ENCODE results near the gene PDE7B. TPM values are rescaled to one million over a fixed set of nuclear protein-coding genes. Genes with fewer than 3 reads are reported as not detected.

The PDE7B gene
- total RNA-seq, 1 experiment from 2014 or later, result 0.03 TPM

DNA sequence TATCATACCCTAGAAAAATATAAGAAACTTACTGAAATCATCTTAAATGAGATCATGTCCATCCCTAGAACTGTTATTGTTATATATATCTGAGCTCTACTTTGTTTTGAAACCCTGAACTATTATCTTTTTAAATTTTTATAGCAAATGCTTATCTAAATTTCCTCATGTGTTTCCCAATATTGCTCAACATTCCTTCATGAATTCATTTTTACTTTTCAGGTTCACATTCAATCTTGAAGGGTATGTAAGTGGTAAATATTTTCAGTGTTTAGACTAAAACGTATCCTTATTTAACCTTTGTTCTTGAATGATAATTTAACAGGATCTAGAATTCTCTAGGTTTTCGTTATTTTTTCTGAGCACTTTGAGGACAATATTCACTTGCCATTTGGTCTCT lies 23.9 kb downstream of the PDE7B start:
- ATAC-seq, result no peak
- no peaks in the 10 kb centered on the region for H3K9me3 ChIP-seq (ENCODE audit: control insufficient read depth, insufficient read depth, low read depth, low read length)
- H3K27me3 ChIP-seq (ENCODE audit: control insufficient read depth, insufficient read depth, low read length), result no peaks in the 10 kb centered on the region
- ChIA-PET CTCF (no interaction called here), POLR2A (no interaction called here)
- BruUV-seq (replicated peaks), result no TSS peak
- no peaks in the 10 kb centered on the region; the same call in none of the 2 replicates for H3K4me1 ChIP-seq (ENCODE audit: control insufficient read depth, insufficient read depth, low read length)
- H3K36me3 ChIP-seq (ENCODE audit: control insufficient read depth, insufficient read depth, low read length), result no peaks in the 10 kb centered on the region
- TF ChIP-seq SIN3A (IDR thresholded peaks at IDR 0.05; ENCODE audit: borderline replicate concordance, insufficient read depth, low read depth, low read length), result no peak
- TF ChIP-seq POLR2AphosphoS5 (IDR thresholded peaks at IDR 0.05; ENCODE audit: low read depth, low read length), result no peak
- TF ChIP-seq TCF7L2 (IDR thresholded peaks at IDR 0.05; ENCODE audit: low read depth, low read length), result no peak
- no peak overlapping the region for H3K27ac ChIP-seq (ENCODE audit: low read length)
- H3K4me3 ChIP-seq (ENCODE audit: low read depth in 2 of 2, low read length in 2 of 2), result no peak overlapping the region
- no peak for DNase-seq (ENCODE audit: low read depth, low spot score)
- in situ Hi-C loops (cut with HindIII; ENCODE audit: low pct_unique_long_range_greater_than_20kb, low sequenced_read_pairs), result no loop called here
- intact Hi-C loops (cut with micrococcal nuclease; ENCODE audit: unreplicated experiment), result no loop called here

DNA sequence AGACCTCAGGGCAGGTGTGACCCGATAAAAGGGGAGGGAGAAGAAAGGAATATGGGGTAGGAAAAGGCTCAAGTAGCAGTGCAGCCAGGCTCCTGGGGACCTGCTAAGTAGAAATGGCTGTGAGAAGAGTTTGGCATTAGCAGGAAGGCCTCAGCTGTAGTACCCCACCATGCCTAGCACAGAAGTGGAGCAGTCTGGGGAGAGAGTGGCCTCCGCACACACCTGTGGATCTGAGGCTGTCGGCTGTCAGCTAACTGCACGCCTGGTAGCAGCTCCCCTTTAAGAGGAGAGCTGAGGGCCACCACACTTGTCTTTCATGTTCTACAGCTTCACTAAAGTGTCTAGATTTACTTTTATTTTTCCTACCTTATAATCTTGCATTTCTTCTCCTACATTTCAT lies 24.6 kb downstream of the PDE7B start:
- Histone ChIP-seq H3K36me3 (ENCODE audit: control insufficient read depth, insufficient read depth, low read length) (no peaks in the 10 kb centered on the region), H3K4me3 (ENCODE audit: low read depth in 2 of 2, low read length in 2 of 2) (no peak overlapping the region), H3K9me3 (ENCODE audit: control insufficient read depth, insufficient read depth, low read depth, low read length) (no peaks in the 10 kb centered on the region), H3K27me3 (ENCODE audit: control insufficient read depth, insufficient read depth, low read length) (no peaks in the 10 kb centered on the region), H3K27ac (ENCODE audit: low read length) (no peak overlapping the region), H3K4me1 (ENCODE audit: control insufficient read depth, insufficient read depth, low read length) (no peaks in the 10 kb centered on the region; the same call in none of the 2 replicates)
- CTCF ChIA-PET, result no interaction called here
- in situ Hi-C loops (cut with HindIII; ENCODE audit: low pct_unique_long_range_greater_than_20kb, low sequenced_read_pairs), result no loop called here
- intact Hi-C loops (cut with micrococcal nuclease; ENCODE audit: unreplicated experiment), result no loop called here
- POLR2A ChIA-PET, result no interaction called here
- TF ChIP-seq SIN3A (IDR thresholded peaks at IDR 0.05; ENCODE audit: borderline replicate concordance, insufficient read depth, low read depth, low read length) (no peak), TCF7L2 (IDR thresholded peaks at IDR 0.05; ENCODE audit: low read depth, low read length) (no peak), POLR2AphosphoS5 (IDR thresholded peaks at IDR 0.05; ENCODE audit: low read depth, low read length) (no peak)
- TF ChIP-seq, protein P1, sequence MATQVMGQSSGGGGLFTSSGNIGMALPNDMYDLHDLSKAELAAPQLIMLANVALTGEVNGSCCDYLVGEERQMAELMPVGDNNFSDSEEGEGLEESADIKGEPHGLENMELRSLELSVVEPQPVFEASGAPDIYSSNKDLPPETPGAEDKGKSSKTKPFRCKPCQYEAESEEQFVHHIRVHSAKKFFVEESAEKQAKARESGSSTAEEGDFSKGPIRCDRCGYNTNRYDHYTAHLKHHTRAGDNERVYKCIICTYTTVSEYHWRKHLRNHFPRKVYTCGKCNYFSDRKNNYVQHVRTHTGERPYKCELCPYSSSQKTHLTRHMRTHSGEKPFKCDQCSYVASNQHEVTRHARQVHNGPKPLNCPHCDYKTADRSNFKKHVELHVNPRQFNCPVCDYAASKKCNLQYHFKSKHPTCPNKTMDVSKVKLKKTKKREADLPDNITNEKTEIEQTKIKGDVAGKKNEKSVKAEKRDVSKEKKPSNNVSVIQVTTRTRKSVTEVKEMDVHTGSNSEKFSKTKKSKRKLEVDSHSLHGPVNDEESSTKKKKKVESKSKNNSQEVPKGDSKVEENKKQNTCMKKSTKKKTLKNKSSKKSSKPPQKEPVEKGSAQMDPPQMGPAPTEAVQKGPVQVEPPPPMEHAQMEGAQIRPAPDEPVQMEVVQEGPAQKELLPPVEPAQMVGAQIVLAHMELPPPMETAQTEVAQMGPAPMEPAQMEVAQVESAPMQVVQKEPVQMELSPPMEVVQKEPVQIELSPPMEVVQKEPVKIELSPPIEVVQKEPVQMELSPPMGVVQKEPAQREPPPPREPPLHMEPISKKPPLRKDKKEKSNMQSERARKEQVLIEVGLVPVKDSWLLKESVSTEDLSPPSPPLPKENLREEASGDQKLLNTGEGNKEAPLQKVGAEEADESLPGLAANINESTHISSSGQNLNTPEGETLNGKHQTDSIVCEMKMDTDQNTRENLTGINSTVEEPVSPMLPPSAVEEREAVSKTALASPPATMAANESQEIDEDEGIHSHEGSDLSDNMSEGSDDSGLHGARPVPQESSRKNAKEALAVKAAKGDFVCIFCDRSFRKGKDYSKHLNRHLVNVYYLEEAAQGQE (IDR thresholded peaks at IDR 0.05; ENCODE audit: insufficient read depth in 1 of 2, low read depth in 2 of 2, low read length in 1 of 2), result no peak
- TF ChIP-seq, protein P2, sequence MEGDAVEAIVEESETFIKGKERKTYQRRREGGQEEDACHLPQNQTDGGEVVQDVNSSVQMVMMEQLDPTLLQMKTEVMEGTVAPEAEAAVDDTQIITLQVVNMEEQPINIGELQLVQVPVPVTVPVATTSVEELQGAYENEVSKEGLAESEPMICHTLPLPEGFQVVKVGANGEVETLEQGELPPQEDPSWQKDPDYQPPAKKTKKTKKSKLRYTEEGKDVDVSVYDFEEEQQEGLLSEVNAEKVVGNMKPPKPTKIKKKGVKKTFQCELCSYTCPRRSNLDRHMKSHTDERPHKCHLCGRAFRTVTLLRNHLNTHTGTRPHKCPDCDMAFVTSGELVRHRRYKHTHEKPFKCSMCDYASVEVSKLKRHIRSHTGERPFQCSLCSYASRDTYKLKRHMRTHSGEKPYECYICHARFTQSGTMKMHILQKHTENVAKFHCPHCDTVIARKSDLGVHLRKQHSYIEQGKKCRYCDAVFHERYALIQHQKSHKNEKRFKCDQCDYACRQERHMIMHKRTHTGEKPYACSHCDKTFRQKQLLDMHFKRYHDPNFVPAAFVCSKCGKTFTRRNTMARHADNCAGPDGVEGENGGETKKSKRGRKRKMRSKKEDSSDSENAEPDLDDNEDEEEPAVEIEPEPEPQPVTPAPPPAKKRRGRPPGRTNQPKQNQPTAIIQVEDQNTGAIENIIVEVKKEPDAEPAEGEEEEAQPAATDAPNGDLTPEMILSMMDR (IDR thresholded peaks at IDR 0.05), result no peak
- ATAC-seq, result no peak
- no TSS peak for BruUV-seq (replicated peaks)
- no peak for DNase-seq (ENCODE audit: low read depth, low spot score)

DNA sequence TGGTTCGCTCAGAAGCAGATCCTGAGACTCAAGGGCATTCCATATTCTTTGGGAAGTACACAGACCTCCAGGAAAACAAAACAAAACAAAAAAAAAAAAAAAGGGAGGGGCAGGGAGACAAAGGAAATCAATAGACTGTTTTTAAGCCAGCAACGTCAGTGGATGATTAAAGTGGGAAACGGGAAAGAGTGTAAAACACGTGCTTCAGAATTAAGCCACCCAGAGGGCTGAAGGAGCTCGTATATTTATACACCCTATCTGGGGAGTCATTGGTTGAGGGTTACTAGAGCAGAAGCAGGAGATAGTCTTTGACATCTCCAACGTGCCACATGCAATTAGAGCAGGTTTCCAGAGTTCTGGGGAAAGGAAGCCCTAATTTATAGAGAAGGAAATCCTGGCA lies 26.2 kb downstream of the PDE7B start:
- in situ Hi-C loops (cut with HindIII; ENCODE audit: low pct_unique_long_range_greater_than_20kb, low sequenced_read_pairs), result no loop called here
- ChIA-PET CTCF (no interaction called here), POLR2A (no interaction called here)
- DNase-seq (ENCODE audit: low read depth, low spot score), result no peak
- BruUV-seq (replicated peaks), result no TSS peak
- ATAC-seq, result no peak
- intact Hi-C loops (cut with micrococcal nuclease; ENCODE audit: unreplicated experiment), result no loop called here
- H3K27me3 ChIP-seq (ENCODE audit: control insufficient read depth, insufficient read depth, low read length), result no peaks in the 10 kb centered on the region
- TF ChIP-seq, protein P1 (IDR thresholded peaks at IDR 0.05; ENCODE audit: insufficient read depth in 1 of 2, low read depth in 2 of 2, low read length in 1 of 2), result no peak
- TF ChIP-seq, protein P2 (IDR thresholded peaks at IDR 0.05), result no peak
- no peaks in the 10 kb centered on the region for H3K36me3 ChIP-seq (ENCODE audit: control insufficient read depth, insufficient read depth, low read length)
- H3K4me1 ChIP-seq (ENCODE audit: control insufficient read depth, insufficient read depth, low read length), result no peaks in the 10 kb centered on the region; the same call in none of the 2 replicates
- H3K4me3 ChIP-seq (ENCODE audit: low read depth in 2 of 2, low read length in 2 of 2), result no peak overlapping the region
- no peak overlapping the region for H3K27ac ChIP-seq (ENCODE audit: low read length)
- no peaks in the 10 kb centered on the region for H3K9me3 ChIP-seq (ENCODE audit: control insufficient read depth, insufficient read depth, low read depth, low read length)

Data from Panc1 (cell line).